Adrenal gland (tissue), 5 donors: ENCODE results near the gene CLCN7.

Experiments used
- CTCF ChIP-seq, 6 experiments: fragments of 450-650 bp in 4 of 6; fragments of 200-600 bp in 2 of 6; sonication (generic) in 1 of 6; IDR thresholded peaks; 1 replicate in 5 of 6; 2 replicates in 1 of 6; pipeline versions ENCODE4 v1.5.1 to v1.8.0; 2016 to 2021; ENCODE audit warnings: antibody characterized with exemption in 6 of 6, mild to moderate bottlenecking in 2 of 6, moderate library complexity in 1 of 6
- POLR2A ChIP-seq, 2 donors: fragments of 450-650 bp; IDR thresholded peaks; one replicate each; pipeline ENCODE4 v1.6.1; 2017; ENCODE audit warnings: antibody characterized with exemption in 2 of 2, mild to moderate bottlenecking in 2 of 2, moderate library complexity in 1 of 2
- donor health status: DM: no; HTN: no; CAD: no.

- TF ChIP-seq CTCF (IDR thresholded peaks at IDR 0.05) = no peak
- TF ChIP-seq POLR2A (IDR thresholded peaks at IDR 0.05) = no peak
Measured at GRCh38 chr16:1499756-1500464, 25.1 kb upstream of the CLCN7 start.
